Left ventricle myocardium inferior (tissue), 1 donor: Measurements from ENCODE around the gene HEATR5A. TPM values are rescaled to one million over a fixed set of nuclear protein-coding genes. Genes with fewer than 3 reads are reported as not detected.

Experiments
- DNase-seq: peaks from one replicate; pipeline ENCODE4 v3.0.0-alpha.2; 2020
- H3K27ac ChIP-seq: fragments of 200-600 bp; replicated peaks from 2 replicates; pipeline ENCODE4 v1.8.0; 2021
- H3K27me3 ChIP-seq: fragments of 200-600 bp; 2 replicates; pipeline ENCODE4 v1.8.0; 2021; ENCODE audit warnings: low read depth
- H3K36me3 ChIP-seq: fragments of 200-600 bp; 2 replicates; pipeline ENCODE4 v1.8.0; 2021
- H3K4me1 ChIP-seq: fragments of 200-600 bp; 2 replicates; pipeline ENCODE4 v1.8.0; 2021
- H3K4me3 ChIP-seq: fragments of 200-600 bp; 2 replicates; pipeline ENCODE4 v1.8.0; 2021; ENCODE audit warnings: mild to moderate bottlenecking, moderate library complexity
- H3K9me3 ChIP-seq: fragments of 200-600 bp; replicated peaks from 2 replicates; pipeline ENCODE4 v1.8.0; 2021
- CTCF ChIP-seq: fragments of 200-600 bp; IDR thresholded peaks from 2 replicates; pipeline ENCODE4 v1.8.0; 2021; ENCODE audit warnings: antibody characterized with exemption, mild to moderate bottlenecking, borderline replicate concordance
- intact Hi-C: fragments of 100-400 bp; cut with micrococcal nuclease; formaldehyde crosslinking; loops from one replicate; pipeline ENCODE4 v1.11.0; 2022
- total RNA-seq: library from RNA; stranded (reverse); fragmentation: NEBNext Ultra II Directional; extraction: Animal tissue kit (Norgen Biotek cat#: 25700); gene quantifications from one replicate; pipeline ENCODE4 v1.2.1, GENCODE V29; 2021
- donor health status: DM: no; HTN: yes; CAD: no; lungs with severe emphysema.

HEATR5A gene
- total RNA-seq, 1 donor from 2014 or later: 51.8 TPM

- Histone ChIP-seq H3K36me3 (peaks cover 88% of the 10 kb centered on the region), H3K27me3 (no peaks in the 10 kb centered on the region), H3K27ac (no peak overlapping the region), H3K4me3 (no peak overlapping the region), H3K9me3 (no peaks in the 10 kb centered on the region), H3K4me1 (no peaks in the 10 kb centered on the region)
- intact Hi-C loops: no loop called here
- no peak for TF ChIP-seq CTCF
- no peak for DNase-seq
Observed at GRCh38 chr14:31303654-31304053, 116.7 kb downstream of the HEATR5A start.

GRCh38 chr14:31300883-31301282 lies 119.5 kb downstream of the HEATR5A start:
- Histone ChIP-seq H3K36me3 (peaks cover 63% of the 10 kb centered on the region), H3K27me3 (no peaks in the 10 kb centered on the region), H3K9me3 (no peaks in the 10 kb centered on the region), H3K4me3 (no peak overlapping the region), H3K4me1 (no peaks in the 10 kb centered on the region), H3K27ac (no peak overlapping the region)
- DNase-seq: no peak
- intact Hi-C loops: no loop called here
- TF ChIP-seq CTCF: no peak

GRCh38 chr14:31300296-31300695 lies 120.1 kb downstream of the HEATR5A start:
- intact Hi-C loops: no loop called here
- peaks cover 62% of the 10 kb centered on the region for H3K36me3 ChIP-seq
- no peak overlapping the region for H3K27ac ChIP-seq
- no peaks in the 10 kb centered on the region for H3K9me3 ChIP-seq
- no peaks in the 10 kb centered on the region for H3K4me1 ChIP-seq
- TF ChIP-seq CTCF: no peak
- DNase-seq: no peak
- H3K27me3 ChIP-seq: no peaks in the 10 kb centered on the region
- no peak overlapping the region for H3K4me3 ChIP-seq

GRCh38 chr14:31297701-31298344 lies 122.5 kb downstream of the HEATR5A start:
- no peaks in the 10 kb centered on the region for H3K9me3 ChIP-seq
- H3K27ac ChIP-seq: no peak overlapping the region
- no peak for DNase-seq
- intact Hi-C loops: no loop called here
- no peak for TF ChIP-seq CTCF
- peaks cover 53% of the 10 kb centered on the region for H3K36me3 ChIP-seq
- no peaks in the 10 kb centered on the region for H3K4me1 ChIP-seq
- no peak overlapping the region for H3K4me3 ChIP-seq
- H3K27me3 ChIP-seq: no peaks in the 10 kb centered on the region

- no peak for DNase-seq
- Histone ChIP-seq H3K27ac (no peak overlapping the region), H3K27me3 (no peaks in the 10 kb centered on the region), H3K4me3 (no peak overlapping the region), H3K4me1 (no peaks in the 10 kb centered on the region), H3K9me3 (no peaks in the 10 kb centered on the region), H3K36me3 (peaks cover 52% of the 10 kb centered on the region)
- TF ChIP-seq CTCF: no peak
- intact Hi-C loops: no loop called here
Observed at GRCh38 chr14:31297112-31297511, 123.2 kb downstream of the HEATR5A start.
